ENCODE data around the gene ZNF90. TPM values are rescaled to one million over a fixed set of nuclear protein-coding genes. Genes with fewer than 3 reads are reported as not detected.
"Not testable (repeated sequence)": the region's sequence is repeated elsewhere in the genome, so short reads cannot be mapped to it uniquely, and the experiment has no call there.

Gene ZNF90
- total RNA-seq, 1 experiment from 2014 or later = 0.41 TPM

DNA sequence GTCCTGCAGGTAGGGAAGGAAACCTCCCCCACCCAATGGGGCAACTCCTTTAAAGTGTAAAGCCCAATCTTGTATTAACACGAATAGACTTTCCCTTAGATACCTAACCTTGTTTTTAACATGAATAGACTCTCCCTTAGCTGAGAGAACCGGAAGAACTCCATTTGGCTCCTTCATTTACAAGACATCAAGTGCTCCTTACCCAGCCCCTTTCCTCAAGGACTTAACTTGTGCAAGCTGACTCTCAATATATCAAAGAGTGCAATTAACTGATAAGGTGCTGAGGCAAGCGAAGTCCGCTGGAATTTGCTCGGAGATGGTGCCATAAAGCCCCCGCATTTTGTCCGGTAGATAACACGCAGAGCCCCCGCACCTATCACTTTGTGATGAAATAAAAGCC, 9.9 kb upstream of the ZNF90 start:
- H3K27me3 ChIP-seq (replicated peaks; ENCODE audit: insufficient read depth, low read depth, low read length, poor library complexity) = no peaks in the 10 kb centered on the region
- BruUV-seq (replicated peaks) = no TSS peak
- intact Hi-C loops (cut with micrococcal nuclease; ENCODE audit: unreplicated experiment) = no loop called here
- H3K36me3 ChIP-seq (ENCODE audit: insufficient read depth, low read length, poor library complexity, severe bottlenecking) = no peaks in the 10 kb centered on the region
- H3K27ac ChIP-seq (ENCODE audit: low read depth, low read length, poor library complexity, severe bottlenecking) = no peak overlapping the region
- no peak overlapping the region for H3K4me3 ChIP-seq (ENCODE audit: low read depth, low read length, poor library complexity, severe bottlenecking)
- no peaks in the 10 kb centered on the region for H3K9me3 ChIP-seq (ENCODE audit: low read depth, low read length, poor library complexity, severe bottlenecking)
- TF ChIP-seq, protein P1, sequence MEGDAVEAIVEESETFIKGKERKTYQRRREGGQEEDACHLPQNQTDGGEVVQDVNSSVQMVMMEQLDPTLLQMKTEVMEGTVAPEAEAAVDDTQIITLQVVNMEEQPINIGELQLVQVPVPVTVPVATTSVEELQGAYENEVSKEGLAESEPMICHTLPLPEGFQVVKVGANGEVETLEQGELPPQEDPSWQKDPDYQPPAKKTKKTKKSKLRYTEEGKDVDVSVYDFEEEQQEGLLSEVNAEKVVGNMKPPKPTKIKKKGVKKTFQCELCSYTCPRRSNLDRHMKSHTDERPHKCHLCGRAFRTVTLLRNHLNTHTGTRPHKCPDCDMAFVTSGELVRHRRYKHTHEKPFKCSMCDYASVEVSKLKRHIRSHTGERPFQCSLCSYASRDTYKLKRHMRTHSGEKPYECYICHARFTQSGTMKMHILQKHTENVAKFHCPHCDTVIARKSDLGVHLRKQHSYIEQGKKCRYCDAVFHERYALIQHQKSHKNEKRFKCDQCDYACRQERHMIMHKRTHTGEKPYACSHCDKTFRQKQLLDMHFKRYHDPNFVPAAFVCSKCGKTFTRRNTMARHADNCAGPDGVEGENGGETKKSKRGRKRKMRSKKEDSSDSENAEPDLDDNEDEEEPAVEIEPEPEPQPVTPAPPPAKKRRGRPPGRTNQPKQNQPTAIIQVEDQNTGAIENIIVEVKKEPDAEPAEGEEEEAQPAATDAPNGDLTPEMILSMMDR (conservative IDR thresholded peaks at IDR 0.05; ENCODE audit: low read depth, low read length) = no peak
- TF ChIP-seq EZH2 (IDR thresholded peaks at IDR 0.05; ENCODE audit: borderline replicate concordance, low read depth, low read length, poor library complexity, severe bottlenecking) = no peak
- H3K4me1 ChIP-seq (ENCODE audit: insufficient read depth, low read length, poor library complexity, severe bottlenecking) = no peaks in the 10 kb centered on the region
- ChIA-PET POLR2A (ENCODE audit: low non-redundant PET) (no interaction called here), CTCF (no interaction called here)
- no peak for DNase-seq (ENCODE audit: low spot score)

GRCh38 chr19:20068559-20068958, 9.2 kb upstream of the ZNF90 start:
- intact Hi-C loops (cut with micrococcal nuclease; ENCODE audit: unreplicated experiment) = not testable (repeated sequence)

DNA sequence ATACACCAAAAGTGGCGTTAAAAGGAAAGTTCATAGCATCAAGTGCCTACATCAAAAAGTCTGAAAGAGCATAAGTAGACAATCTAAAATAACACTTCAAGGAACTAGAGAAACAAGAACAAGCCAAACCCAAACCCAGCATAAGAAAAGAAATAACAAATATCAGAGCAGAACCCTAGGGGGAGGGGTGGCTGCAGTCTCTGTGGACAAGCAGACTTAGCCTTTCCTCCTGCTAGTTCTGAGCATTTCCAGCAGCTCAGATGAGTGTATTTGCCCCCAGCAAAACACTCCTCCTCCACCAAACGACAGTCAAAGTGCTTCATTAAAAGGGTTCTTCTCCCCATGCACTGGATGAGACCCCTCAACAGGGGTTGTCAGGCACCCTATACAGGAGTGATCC, 7.1 kb upstream of the ZNF90 start:
- CTCF ChIA-PET = no interaction called here
- H3K36me3 ChIP-seq (ENCODE audit: insufficient read depth, low read length, poor library complexity, severe bottlenecking) = no peaks in the 10 kb centered on the region
- BruUV-seq (replicated peaks) = no TSS peak
- no peaks in the 10 kb centered on the region for H3K9me3 ChIP-seq (ENCODE audit: low read depth, low read length, poor library complexity, severe bottlenecking)
- no peak overlapping the region for H3K27ac ChIP-seq (ENCODE audit: low read depth, low read length, poor library complexity, severe bottlenecking)
- H3K4me1 ChIP-seq (ENCODE audit: insufficient read depth, low read length, poor library complexity, severe bottlenecking) = no peaks in the 10 kb centered on the region
- DNase-seq (ENCODE audit: low spot score) = no peak
- intact Hi-C loops (cut with micrococcal nuclease; ENCODE audit: unreplicated experiment) = no loop called here
- H3K4me3 ChIP-seq (ENCODE audit: low read depth, low read length, poor library complexity, severe bottlenecking) = no peak overlapping the region
- POLR2A ChIA-PET (ENCODE audit: low non-redundant PET) = no interaction called here
- H3K27me3 ChIP-seq (replicated peaks; ENCODE audit: insufficient read depth, low read depth, low read length, poor library complexity) = no peaks in the 10 kb centered on the region
- TF ChIP-seq EZH2 (IDR thresholded peaks at IDR 0.05; ENCODE audit: borderline replicate concordance, low read depth, low read length, poor library complexity, severe bottlenecking) = no peak
- TF ChIP-seq, protein P1 (conservative IDR thresholded peaks at IDR 0.05; ENCODE audit: low read depth, low read length) = no peak

More at GRCh38 chr19:20068559-20068958, 9.2 kb upstream of the ZNF90 start:
- H3K27me3 ChIP-seq (replicated peaks; ENCODE audit: insufficient read depth, low read depth, low read length, poor library complexity); H3K9me3 ChIP-seq (ENCODE audit: low read depth, low read length, poor library complexity, severe bottlenecking); H3K4me3 ChIP-seq (ENCODE audit: low read depth, low read length, poor library complexity, severe bottlenecking); H3K27ac ChIP-seq (ENCODE audit: low read depth, low read length, poor library complexity, severe bottlenecking); H3K4me1 ChIP-seq (ENCODE audit: insufficient read depth, low read length, poor library complexity, severe bottlenecking); DNase-seq (ENCODE audit: low spot score); BruUV-seq (replicated peaks); POLR2A ChIA-PET (ENCODE audit: low non-redundant PET); H3K36me3 ChIP-seq (ENCODE audit: insufficient read depth, low read length, poor library complexity, severe bottlenecking); CTCF ChIA-PET: not testable (repeated sequence)

DNA sequence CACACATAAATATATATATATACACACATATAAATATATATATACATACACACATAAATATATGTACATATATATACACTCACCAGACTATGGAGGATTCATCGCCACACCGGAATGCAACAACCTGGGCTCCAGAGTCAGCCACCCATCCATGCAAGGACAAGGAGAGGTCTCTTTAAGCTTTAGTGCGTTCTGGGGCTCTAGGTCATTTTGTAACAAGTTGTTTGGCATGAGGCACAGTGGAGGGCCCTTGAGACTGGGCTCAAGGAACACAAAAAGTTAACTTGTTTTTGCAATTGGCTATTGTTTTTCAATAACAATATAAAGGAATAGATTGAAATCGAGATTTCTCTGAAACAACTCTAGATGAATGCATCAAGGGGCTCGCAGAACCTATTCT, 4.9 kb upstream of the ZNF90 start:
- no peaks in the 10 kb centered on the region for H3K4me1 ChIP-seq (ENCODE audit: insufficient read depth, low read length, poor library complexity, severe bottlenecking)
- intact Hi-C loops (cut with micrococcal nuclease; ENCODE audit: unreplicated experiment) = no loop called here
- no peak overlapping the region for H3K4me3 ChIP-seq (ENCODE audit: low read depth, low read length, poor library complexity, severe bottlenecking)
- TF ChIP-seq, protein P1 (conservative IDR thresholded peaks at IDR 0.05; ENCODE audit: low read depth, low read length) = no peak
- no peak for TF ChIP-seq EZH2 (IDR thresholded peaks at IDR 0.05; ENCODE audit: borderline replicate concordance, low read depth, low read length, poor library complexity, severe bottlenecking)
- ChIA-PET CTCF (no interaction called here), POLR2A (ENCODE audit: low non-redundant PET) (no interaction called here)
- no peak for DNase-seq (ENCODE audit: low spot score)
- H3K9me3 ChIP-seq (ENCODE audit: low read depth, low read length, poor library complexity, severe bottlenecking) = peaks cover 3% of the 10 kb centered on the region
- H3K27me3 ChIP-seq (replicated peaks; ENCODE audit: insufficient read depth, low read depth, low read length, poor library complexity) = no peaks in the 10 kb centered on the region
- H3K36me3 ChIP-seq (ENCODE audit: insufficient read depth, low read length, poor library complexity, severe bottlenecking) = no peaks in the 10 kb centered on the region
- no peak overlapping the region for H3K27ac ChIP-seq (ENCODE audit: low read depth, low read length, poor library complexity, severe bottlenecking)
- no TSS peak for BruUV-seq (replicated peaks)

Data from A673 (cell line).